Small intestine (tissue), 16 donors: Measurements from ENCODE around the gene ZNF83. TPM values are rescaled to one million over a fixed set of nuclear protein-coding genes. Genes with fewer than 3 reads are reported as not detected.
A peak's percentile ranks its signal among the peaks of the same experiment; 100 is the strongest.
"Not testable (repeated sequence)": the region's sequence is repeated elsewhere in the genome, so short reads cannot be mapped to it uniquely, and the experiment has no call there.

Experiments used
- DNase-seq, 2 donors: peaks; one replicate each; pipeline versions ENCODE4 v3.0.0 to v3.0.0-alpha.2; 2013
- FAIRE-seq: peaks from 2 replicates; lab custom pipeline; 2012; peaks lifted over from hg19 to GRCh38; lab: Jason Lieb, UNC
- H3K27ac ChIP-seq, 3 donors: one replicate each; pipeline ENCODE4 v1.5.1; 2013; ENCODE audit warnings: low read length in 2 of 3, mild to moderate bottlenecking in 2 of 3, control low read depth in 1 of 3, inconsistent platforms in 1 of 3, low read depth in 1 of 3, moderate library complexity in 1 of 3
- H3K27me3 ChIP-seq, 3 donors: one replicate each; pipeline ENCODE4 v1.6.1; 2013; ENCODE audit warnings: low read length in 3 of 3, inconsistent platforms in 1 of 3; ENCODE audit not compliant: control insufficient read depth in 3 of 3, insufficient read depth in 3 of 3
- H3K36me3 ChIP-seq, 3 donors: one replicate each; pipeline ENCODE4 v1.6.1; 2013; ENCODE audit warnings: low read length in 3 of 3, inconsistent platforms in 1 of 3, low read depth in 1 of 3, mild to moderate bottlenecking in 1 of 3, moderate library complexity in 1 of 3; ENCODE audit not compliant: control insufficient read depth in 3 of 3, insufficient read depth in 2 of 3
- H3K4me1 ChIP-seq, 3 donors: one replicate each; pipeline ENCODE4 v1.6.1; 2013; ENCODE audit warnings: low read length in 2 of 3, inconsistent platforms in 1 of 3, low read depth in 1 of 3, mild to moderate bottlenecking in 1 of 3, moderate library complexity in 1 of 3; ENCODE audit not compliant: control insufficient read depth in 3 of 3, insufficient read depth in 2 of 3
- H3K4me3 ChIP-seq, 3 donors: one replicate each; pipeline ENCODE4 v1.5.1; 2013; ENCODE audit warnings: low read length in 3 of 3, control low read depth in 1 of 3, inconsistent platforms in 1 of 3, low read depth in 1 of 3, mild to moderate bottlenecking in 1 of 3, moderate library complexity in 1 of 3
- H3K9me3 ChIP-seq, 2 donors: one replicate each; pipeline ENCODE4 v1.6.1; 2013; ENCODE audit warnings: low read depth in 1 of 2, low read length in 1 of 2; ENCODE audit not compliant: control insufficient read depth in 2 of 2, insufficient read depth in 1 of 2
- WGBS, 3 donors: extraction: QIAGEN DNeasy Blood & Tissue Kit; methylation state at CpG; one replicate each; pipeline ENCODE4 v1.1.7; 2013; 5-methylcytosine and 5-hydroxymethylcytosine counted together
- long read RNA-seq, 10 donors: transcript quantifications; one replicate each; lab custom pipeline, GENCODE V29; 2026
- polyA plus RNA-seq, 4 donors: library from polyadenylated mRNA; stranded (reverse) in 3 of 4; unstranded in 1 of 4; fragments of 200-250 nt in 3 of 4; fragments of 120-200 nt in 1 of 4; gene quantifications; one replicate each; pipeline versions ENCODE4 v1.2.1 to v1.2.3, GENCODE V29; 2013
- donor health status: healthy with polysubstance abuse.
- donor health status: control.
- donor health status: control.
- donor health status: Bipolar disorder and iron deficiency.
- donor health status: healthy.

ZNF83 gene
- 10 to 100 TPM in 2 of 4 donors, 1 to 10 TPM in 2; 4.3 to 84.6 (median 12.7) TPM for polyA plus RNA-seq
- long read RNA-seq, donor 1, transcript ZNF83-203 (2 exons, 3,743 nt), result major isoform, 28 of 77 reads
- long read RNA-seq, donor 1, transcript ZNF83-217 (3 exons, 728 nt), result minor isoform, 6 of 77 reads
- long read RNA-seq, donor 1, partial matches to known transcripts, result 42 of 77 reads
- long read RNA-seq, donor 1, other reads (novel, unspliced or antisense), result 0 of 77 reads
- long read RNA-seq, donor 2, partial matches to known transcripts, result 6 of 10 reads
- long read RNA-seq, donor 2, other reads (novel, unspliced or antisense), result 0 of 10 reads
- long read RNA-seq, donor 3, transcript ZNF83-203 (2 exons, 3,743 nt), result major isoform, 11 of 37 reads
- long read RNA-seq, donor 3, partial matches to known transcripts, result 24 of 37 reads
- long read RNA-seq, donor 3, other reads (novel, unspliced or antisense), result 0 of 37 reads
- long read RNA-seq, donor 4, partial matches to known transcripts, result 0 of 1 reads
- long read RNA-seq, donor 4, other reads (novel, unspliced or antisense), result 0 of 1 reads
- long read RNA-seq, donor 5, partial matches to known transcripts, result 0 of 5 reads
- long read RNA-seq, donor 5, other reads (novel, unspliced or antisense), result 0 of 5 reads
- long read RNA-seq, donor 6, transcript ZNF83-203 (2 exons, 3,743 nt), result major isoform, 6 of 9 reads
- long read RNA-seq, donor 6, partial matches to known transcripts, result 0 of 9 reads
- long read RNA-seq, donor 6, other reads (novel, unspliced or antisense), result 0 of 9 reads
- long read RNA-seq, donor 7, transcript ZNF83-203 (2 exons, 3,743 nt), result major isoform, 23 of 31 reads
- long read RNA-seq, donor 7, partial matches to known transcripts, result 5 of 31 reads
- long read RNA-seq, donor 7, other reads (novel, unspliced or antisense), result 0 of 31 reads
- long read RNA-seq, donor 8, partial matches to known transcripts, result 0 of 3 reads
- long read RNA-seq, donor 8, other reads (novel, unspliced or antisense), result 0 of 3 reads
- long read RNA-seq, donor 9, transcript ZNF83-203 (2 exons, 3,743 nt), result major isoform, 6 of 8 reads
- long read RNA-seq, donor 9, partial matches to known transcripts, result 0 of 8 reads
- long read RNA-seq, donor 9, other reads (novel, unspliced or antisense), result 0 of 8 reads
- long read RNA-seq, donor 10, transcript ZNF83-203 (2 exons, 3,743 nt), result major isoform, 24 of 36 reads
- long read RNA-seq, donor 10, partial matches to known transcripts, result 0 of 36 reads
- long read RNA-seq, donor 10, other reads (novel, unspliced or antisense), result 7 of 36 reads

DNA sequence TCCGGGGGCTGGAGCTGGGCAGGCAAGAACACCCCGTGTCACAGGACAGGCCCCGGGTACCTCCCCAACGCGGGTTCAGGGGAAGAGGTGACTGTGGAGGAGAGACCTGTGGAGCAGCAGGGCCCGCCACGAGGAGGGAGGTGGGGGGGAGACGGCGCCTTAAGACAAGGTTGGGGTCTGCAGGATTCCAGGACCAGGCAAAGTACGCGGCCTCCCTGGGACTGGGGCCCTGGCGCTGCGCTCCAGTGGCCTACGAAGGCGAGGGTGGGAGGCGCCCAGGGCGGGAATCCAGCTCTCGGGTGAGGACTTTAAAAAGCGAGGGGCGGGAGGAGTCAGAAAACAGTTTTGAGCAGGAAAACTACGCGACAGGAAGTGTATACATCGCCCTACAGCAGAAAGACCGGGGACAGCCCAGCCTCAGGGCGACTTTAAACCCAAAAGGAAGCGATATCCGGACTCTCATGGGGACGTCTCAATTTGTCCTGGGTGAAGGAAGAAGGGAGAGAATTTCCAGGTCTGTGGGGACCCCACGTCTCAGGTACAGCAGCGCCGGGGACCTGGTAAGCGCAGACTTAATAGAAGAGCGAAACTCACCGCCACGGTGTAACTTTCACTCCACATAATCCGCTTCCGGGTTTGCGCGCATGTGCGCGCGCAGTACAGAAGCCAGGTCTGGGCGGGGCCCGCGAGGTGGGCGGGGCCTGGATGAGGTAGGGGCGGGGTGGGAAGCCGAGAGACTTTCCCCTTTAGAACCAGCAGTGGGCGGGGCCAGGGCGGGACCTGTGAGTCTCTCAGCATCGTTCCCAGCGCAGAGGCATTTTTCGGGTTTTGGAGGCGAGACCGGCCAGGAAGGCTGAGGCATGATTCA is at the start of gene ZNF83:
Gene ZNF83, minus strand, starts transcription at position 638 of the 868 bp plus-strand sequence.
- Histone ChIP-seq H3K4me1 (no peaks in the 10 kb centered on the region), H3K27ac (peak within 1 kb of the TSS; percentile 82 to 100 (median 89)), H3K27me3 (no peaks in the 10 kb centered on the region), H3K9me3 (peaks cover 2 to 8% of the 10 kb centered on the region in 2 donors), H3K4me3 (peak within 1 kb of the TSS; percentile 64 to 96 (median 68)), H3K36me3 (peaks cover 0 to 9% (median 0%) of the 10 kb centered on the region in 3 donors)
- FAIRE-seq (no peak), DNase-seq (peak; percentile 93 to 97)
- 1 to 2% (median 1%) methylated on average over 52 to 55 of the region's 55 CpGs for WGBS, 3 donors

DNA sequence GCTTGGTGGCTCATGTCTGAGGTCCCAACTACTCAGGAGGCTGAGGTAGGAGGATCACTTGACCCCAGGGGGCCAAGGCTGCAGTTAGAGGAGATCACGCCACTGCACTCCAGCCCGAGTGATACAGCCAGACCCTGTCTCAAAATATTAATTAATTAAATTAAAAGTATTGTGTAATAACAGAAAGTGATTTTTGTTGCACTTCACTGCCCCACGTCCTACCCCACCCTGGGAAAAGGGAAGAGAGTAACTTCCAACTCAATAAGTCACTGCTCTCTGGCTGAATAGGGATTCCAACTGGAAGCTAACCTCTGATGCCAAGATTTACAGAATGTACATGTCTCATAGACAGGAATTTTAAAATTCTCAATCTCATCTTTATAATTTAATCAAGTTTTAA is 49.5 kb upstream of the ZNF83 start:
- H3K4me1 ChIP-seq, result peaks cover 0 to 9% (median 0%) of the 10 kb centered on the region in 3 donors
- H3K27ac ChIP-seq, result no peak overlapping the region
- no peak for FAIRE-seq
- H3K9me3 ChIP-seq, result no peaks in the 10 kb centered on the region
- no peaks in the 10 kb centered on the region for H3K27me3 ChIP-seq
- WGBS, 3 donors, result 89 to 96% (median 90%) methylated on average over 3 of the region's 3 CpGs
- no peak for DNase-seq
- H3K36me3 ChIP-seq, result peaks cover 0 to 9% (median 0%) of the 10 kb centered on the region in 3 donors
- no peak overlapping the region for H3K4me3 ChIP-seq

DNA sequence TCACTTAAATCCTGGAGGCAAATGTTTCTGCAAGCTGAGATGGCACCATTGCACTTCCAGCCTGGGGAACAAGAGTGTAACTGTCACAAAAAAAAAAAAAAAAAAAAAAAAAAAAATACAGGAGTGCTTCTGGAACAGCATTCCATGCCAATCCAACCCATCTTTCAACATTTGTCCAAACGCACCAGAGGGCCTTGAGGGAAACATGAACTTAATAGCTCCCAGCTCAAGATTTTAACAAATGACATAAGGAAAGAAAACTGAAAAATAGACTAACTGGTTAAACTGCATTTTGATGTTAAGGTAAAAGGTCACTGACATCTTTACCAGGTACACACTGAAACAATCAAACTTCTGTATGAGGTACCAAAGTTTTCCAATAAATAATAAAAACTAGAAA is 47.7 kb upstream of the ZNF83 start:
- no peak for DNase-seq
- H3K4me3 ChIP-seq, result no peak overlapping the region
- peaks cover 0 to 12% (median 0%) of the 10 kb centered on the region in 3 donors for H3K36me3 ChIP-seq
- H3K27me3 ChIP-seq, result no peaks in the 10 kb centered on the region
- 74 to 85% (median 81%) methylated on average over 1 of the region's 1 CpG for WGBS, 3 donors
- peaks cover 0 to 14% (median 0%) of the 10 kb centered on the region in 3 donors for H3K4me1 ChIP-seq
- no peak for FAIRE-seq
- H3K27ac ChIP-seq, result no peak overlapping the region
- no peaks in the 10 kb centered on the region for H3K9me3 ChIP-seq

- not testable (repeated sequence) for H3K9me3 ChIP-seq, H3K27me3 ChIP-seq, H3K36me3 ChIP-seq, H3K4me3 ChIP-seq, H3K4me1 ChIP-seq, FAIRE-seq
- DNase-seq, result peak in 1 of 2 donors; percentile 70
- 20 to 69% (median 33%) methylated on average over 1 of the region's 1 CpG for WGBS, 3 donors
- H3K27ac ChIP-seq, result peak overlapping the region in 1 of 3 donors; percentile 54
These were observed 43.1 kb upstream of the ZNF83 start for GRCh38 chr19:52681216-52681615.

DNA sequence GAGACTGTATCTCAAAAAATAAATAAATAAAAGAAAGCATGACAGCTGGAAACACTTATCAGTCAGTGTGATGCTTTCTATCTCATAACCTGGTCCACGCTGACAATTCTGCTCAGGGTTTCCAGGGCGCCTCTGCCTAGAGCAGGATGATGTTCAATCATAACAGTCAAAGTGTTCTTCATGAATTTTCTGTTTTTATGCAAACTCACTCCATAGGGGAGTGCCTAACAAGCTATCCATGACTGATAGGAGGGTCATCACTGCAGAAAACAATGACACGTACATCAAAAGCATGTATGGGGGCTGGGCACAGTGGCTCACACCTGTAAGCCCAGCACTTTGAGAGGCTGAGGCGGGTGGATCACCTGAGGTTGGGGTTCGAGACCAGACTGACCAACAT is 41.4 kb upstream of the ZNF83 start:
- 94 to 97% (median 96%) methylated on average over 5 of the region's 5 CpGs for WGBS, 3 donors
- no peak for FAIRE-seq
- Histone ChIP-seq H3K27me3 (no peaks in the 10 kb centered on the region), H3K9me3 (peaks cover 0 to 11% of the 10 kb centered on the region in 2 donors), H3K27ac (no peak overlapping the region), H3K36me3 (peaks cover 0 to 6% (median 0%) of the 10 kb centered on the region in 3 donors), H3K4me1 (peaks cover 0 to 7% (median 0%) of the 10 kb centered on the region in 3 donors), H3K4me3 (no peak overlapping the region)
- no peak for DNase-seq

DNA sequence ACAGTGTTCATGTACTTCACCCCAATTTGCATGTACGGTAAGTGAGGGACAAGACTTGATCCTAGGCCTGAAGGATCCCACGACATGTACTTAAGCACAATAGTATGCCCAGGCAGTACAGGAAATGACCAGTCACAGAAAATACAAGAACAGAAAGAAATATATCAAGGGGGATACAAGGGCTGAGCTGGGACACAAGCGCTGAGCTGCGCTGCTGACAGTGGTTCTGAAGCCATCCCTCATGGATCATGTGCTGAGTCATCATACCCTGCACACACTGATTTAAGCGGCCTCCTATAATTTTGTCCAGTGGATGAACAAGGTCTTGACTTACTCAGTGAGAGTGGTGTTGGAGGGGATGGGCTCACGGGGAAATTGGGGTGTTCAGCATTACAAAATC is 37.1 kb upstream of the ZNF83 start:
- not testable (repeated sequence) for H3K4me3 ChIP-seq, DNase-seq, FAIRE-seq, H3K27ac ChIP-seq, H3K27me3 ChIP-seq, H3K36me3 ChIP-seq, H3K4me1 ChIP-seq
- WGBS, 3 donors, result 94 to 96% (median 96%) methylated on average over 6 of the region's 6 CpGs
- peaks cover 0 to 19% of the 10 kb centered on the region in 2 donors for H3K9me3 ChIP-seq

GRCh38 chr19:52673014-52673413 is 34.9 kb upstream of the ZNF83 start:
- FAIRE-seq, result no peak
- WGBS, 3 donors, result 90 to 93% (median 93%) methylated on average over 4 of the region's 4 CpGs
- Histone ChIP-seq H3K4me1 (no peaks in the 10 kb centered on the region), H3K9me3 (peaks cover 0 to 19% of the 10 kb centered on the region in 2 donors), H3K4me3 (no peak overlapping the region), H3K36me3 (peaks cover 0 to 3% (median 0%) of the 10 kb centered on the region in 3 donors), H3K27me3 (no peaks in the 10 kb centered on the region), H3K27ac (no peak overlapping the region)
- no peak for DNase-seq
